Fibroblast of villous mesenchyme (primary cell): Measurements from ENCODE around the gene HRH1. TPM values are rescaled to one million over a fixed set of nuclear protein-coding genes. Genes with fewer than 3 reads are reported as not detected.
A peak's percentile ranks its signal among the peaks of the same experiment; 100 is the strongest.

ENCODE experiments used
- DNase-seq: peaks from one replicate; pipeline ENCODE4 v3.0.0-alpha.2; 2010; ENCODE audit warnings: low read depth
- H3K4me3 ChIP-seq: 2 replicates; pipeline ENCODE4 v1.5.1; 2011; ENCODE audit warnings: low read depth, mild to moderate bottlenecking, low read length
- total RNA-seq: library from RNA; depleted of rRNA; stranded (reverse); fragments of >200 nt; gene quantifications from 2 replicates; pipeline ENCODE4 v1.2.3, GENCODE V29; 2012
- TF ChIP-seq, protein P1 (sequence below): IDR thresholded peaks from 2 replicates; pipeline ENCODE4 v1.5.1; 2012; ENCODE audit warnings: low read depth, mild to moderate bottlenecking, low read length; ENCODE audit not compliant: insufficient read depth

The HRH1 gene
- total RNA-seq, 1 donor = 26.8 TPM

DNA sequence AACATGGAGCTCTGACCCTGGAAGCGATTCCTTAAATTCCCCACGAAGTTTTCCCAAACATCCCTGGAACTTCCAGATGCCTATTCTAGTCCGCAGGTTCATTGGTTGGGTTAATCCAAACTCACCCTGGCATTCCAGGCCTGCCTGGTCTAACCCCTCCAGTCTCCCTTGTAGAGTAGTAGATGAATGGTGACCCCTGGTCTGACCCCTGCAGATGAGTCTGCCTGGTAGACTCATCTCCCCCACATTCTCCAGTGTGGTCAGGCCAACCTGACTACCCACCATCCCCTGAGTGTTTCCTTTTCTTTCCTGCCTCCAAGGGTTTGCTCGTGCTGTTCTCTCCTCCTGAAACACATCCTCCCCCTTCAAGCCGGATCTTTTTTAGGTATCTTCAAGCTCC lies 10.8 kb upstream of the HRH1 start:
- DNase-seq = no peak
- no peak overlapping the region for H3K4me3 ChIP-seq
- TF ChIP-seq, protein P1, sequence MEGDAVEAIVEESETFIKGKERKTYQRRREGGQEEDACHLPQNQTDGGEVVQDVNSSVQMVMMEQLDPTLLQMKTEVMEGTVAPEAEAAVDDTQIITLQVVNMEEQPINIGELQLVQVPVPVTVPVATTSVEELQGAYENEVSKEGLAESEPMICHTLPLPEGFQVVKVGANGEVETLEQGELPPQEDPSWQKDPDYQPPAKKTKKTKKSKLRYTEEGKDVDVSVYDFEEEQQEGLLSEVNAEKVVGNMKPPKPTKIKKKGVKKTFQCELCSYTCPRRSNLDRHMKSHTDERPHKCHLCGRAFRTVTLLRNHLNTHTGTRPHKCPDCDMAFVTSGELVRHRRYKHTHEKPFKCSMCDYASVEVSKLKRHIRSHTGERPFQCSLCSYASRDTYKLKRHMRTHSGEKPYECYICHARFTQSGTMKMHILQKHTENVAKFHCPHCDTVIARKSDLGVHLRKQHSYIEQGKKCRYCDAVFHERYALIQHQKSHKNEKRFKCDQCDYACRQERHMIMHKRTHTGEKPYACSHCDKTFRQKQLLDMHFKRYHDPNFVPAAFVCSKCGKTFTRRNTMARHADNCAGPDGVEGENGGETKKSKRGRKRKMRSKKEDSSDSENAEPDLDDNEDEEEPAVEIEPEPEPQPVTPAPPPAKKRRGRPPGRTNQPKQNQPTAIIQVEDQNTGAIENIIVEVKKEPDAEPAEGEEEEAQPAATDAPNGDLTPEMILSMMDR = no peak

DNA sequence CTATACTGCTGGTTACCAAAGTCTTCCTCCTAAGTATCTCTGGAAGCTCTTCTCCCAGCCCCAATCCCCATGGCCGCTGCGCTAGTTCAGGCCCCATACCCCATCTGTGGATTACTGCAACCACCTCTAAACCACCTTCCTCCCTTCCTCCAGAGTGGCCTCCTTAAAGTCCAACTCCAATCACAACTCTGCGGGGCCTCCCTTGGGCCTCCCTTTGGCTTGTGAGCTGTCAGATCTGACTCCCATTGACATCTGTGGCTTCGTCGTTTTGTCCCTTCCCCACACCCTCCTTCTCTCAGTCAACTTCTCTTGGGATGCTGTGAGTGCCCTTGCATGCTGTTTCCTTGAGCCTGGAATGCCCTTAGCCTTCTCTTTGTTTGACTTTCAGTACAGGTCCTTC lies 9.3 kb upstream of the HRH1 start:
- no peak for DNase-seq
- TF ChIP-seq, protein P1 = no peak
- H3K4me3 ChIP-seq = no peak overlapping the region

DNA sequence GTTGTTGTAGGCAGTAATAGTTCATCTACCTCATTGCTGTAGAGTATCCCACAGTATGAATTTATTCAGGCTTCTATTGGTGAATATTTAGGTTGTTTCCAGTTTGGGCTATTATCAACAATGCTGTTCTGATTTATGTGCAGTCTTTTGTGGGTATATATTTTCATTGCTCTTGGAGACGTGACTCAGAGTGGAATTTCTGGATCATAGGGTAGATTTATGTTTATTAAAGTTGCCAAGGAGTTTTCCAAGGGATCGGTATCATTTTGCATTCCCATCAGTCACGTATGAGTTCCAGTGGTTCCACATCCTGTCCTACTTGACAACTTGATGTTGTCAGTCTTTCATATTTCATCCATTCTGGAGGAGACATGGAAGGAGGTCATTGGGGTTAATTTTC lies 8.4 kb upstream of the HRH1 start:
- peak; percentile 90 for DNase-seq
- TF ChIP-seq, protein P1 = no peak
- H3K4me3 ChIP-seq = no peak overlapping the region

DNA sequence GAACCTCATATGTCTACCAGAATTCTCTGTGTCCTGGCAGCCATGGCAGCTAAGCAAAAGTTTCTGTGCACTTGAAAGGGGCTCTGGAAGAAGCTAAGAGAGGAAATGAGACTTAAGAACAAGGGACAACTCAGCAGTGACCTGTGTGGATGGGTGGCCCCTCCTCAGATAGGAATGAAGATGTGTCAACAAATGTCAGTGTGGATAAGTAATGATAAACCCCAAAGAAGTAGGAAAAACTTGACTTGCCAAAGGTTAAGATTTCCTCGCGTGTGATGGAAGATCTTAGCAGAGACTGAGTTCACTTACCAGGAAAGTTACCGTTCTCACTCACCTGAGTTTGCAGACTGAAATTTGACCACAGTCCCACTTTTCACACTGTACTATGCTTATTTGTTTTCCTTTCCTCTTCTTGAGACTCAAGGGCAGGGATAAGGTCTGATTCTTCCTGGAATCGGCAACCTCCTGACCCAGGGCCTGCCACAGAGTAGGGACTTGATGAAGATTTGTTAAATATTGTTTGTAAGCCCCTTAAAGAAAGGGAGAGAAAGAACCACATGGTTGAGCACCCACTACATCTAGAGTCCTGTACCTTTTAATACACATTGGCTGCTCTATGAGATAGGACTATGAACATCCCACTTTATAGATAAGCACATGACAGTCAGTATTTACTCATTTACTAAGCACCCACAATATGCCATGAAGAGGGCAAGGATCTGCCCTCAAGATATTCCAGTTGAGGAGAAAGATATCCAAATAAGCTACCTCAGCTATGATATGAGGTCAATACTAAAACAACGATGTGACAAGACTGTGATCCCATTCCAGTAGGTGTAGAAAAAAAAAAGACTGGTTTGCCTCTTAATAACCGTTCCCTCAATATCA lies 7.3 kb upstream of the HRH1 start:
- DNase-seq = no peak
- TF ChIP-seq, protein P1 = no peak
- H3K4me3 ChIP-seq = no peak overlapping the region

DNA sequence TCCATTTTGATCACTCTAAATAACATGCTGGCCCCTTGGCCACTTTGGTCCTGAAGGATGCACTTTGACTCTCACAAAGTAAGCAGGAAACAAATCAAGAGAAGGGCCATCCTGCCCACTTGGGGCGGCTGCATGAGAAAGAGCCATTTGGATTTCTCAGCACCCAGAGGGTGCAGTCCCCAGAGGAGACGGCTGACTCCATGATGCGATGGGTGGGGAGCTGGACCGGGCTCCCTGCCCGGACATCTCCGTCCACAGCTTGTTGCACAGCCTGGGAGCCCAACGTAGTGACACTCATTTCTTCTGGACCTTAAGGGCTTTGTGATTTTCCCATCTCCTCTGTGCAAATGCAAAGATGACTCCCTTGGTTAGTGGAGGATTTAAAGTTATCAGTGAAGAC lies 4.0 kb upstream of the HRH1 start:
- TF ChIP-seq, protein P1 = no peak
- DNase-seq = no peak
- no peak overlapping the region for H3K4me3 ChIP-seq

DNA sequence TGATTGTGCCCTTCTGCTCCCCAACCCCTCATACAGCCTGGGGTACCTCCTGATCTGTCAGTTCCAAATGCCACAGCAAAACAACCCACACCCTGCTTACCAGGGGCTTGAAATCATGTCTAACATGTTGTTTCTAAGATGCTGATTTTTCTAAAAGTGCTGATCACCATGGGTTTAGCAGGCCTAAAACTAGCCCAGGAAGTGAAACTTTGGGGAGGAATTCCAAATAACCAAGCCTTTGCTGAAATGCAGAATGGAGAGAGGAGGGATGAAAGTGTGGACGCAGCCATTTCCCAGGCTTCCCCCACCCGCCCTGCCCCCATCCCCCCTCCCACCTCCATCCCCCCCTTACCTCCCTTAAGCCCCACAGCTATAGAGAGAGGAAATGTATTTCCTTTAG lies 2.0 kb upstream of the HRH1 start:
- no peak overlapping the region for H3K4me3 ChIP-seq
- DNase-seq = no peak
- TF ChIP-seq, protein P1 = no peak
